Liver (tissue), 9 donors: ENCODE results near the gene ST3GAL2. TPM values are rescaled to one million over a fixed set of nuclear protein-coding genes. Genes with fewer than 3 reads are reported as not detected.

Source experiments
- DNase-seq: peaks from one replicate; pipeline ENCODE4 v3.0.0-alpha.2; 2017; ENCODE audit warnings: low spot score
- H3K27ac ChIP-seq, 2 donors: one replicate each; pipeline ENCODE4 v1.7.0; 2013; ENCODE audit warnings: inconsistent platforms in 2 of 2, low read length in 2 of 2, control low read depth in 1 of 2, low read depth in 1 of 2, mild to moderate bottlenecking in 1 of 2
- H3K27me3 ChIP-seq, 4 donors: one replicate each; pipeline versions ENCODE4 v1.6.1 to v1.7.0; 2013; ENCODE audit warnings: low read length in 3 of 4, inconsistent platforms in 1 of 4, mild to moderate bottlenecking in 1 of 4, moderate library complexity in 1 of 4; ENCODE audit not compliant: control insufficient read depth in 4 of 4, insufficient read depth in 4 of 4
- H3K36me3 ChIP-seq, 4 donors: one replicate each; pipeline versions ENCODE4 v1.6.1 to v1.7.0; 2013; ENCODE audit warnings: low read length in 3 of 4, mild to moderate bottlenecking in 3 of 4, low read depth in 1 of 4, moderate library complexity in 1 of 4; ENCODE audit not compliant: control insufficient read depth in 4 of 4, insufficient read depth in 3 of 4
- H3K4me1 ChIP-seq, 4 donors: one replicate each; pipeline versions ENCODE4 v1.6.1 to v1.7.0; 2013; ENCODE audit warnings: low read length in 3 of 4, mild to moderate bottlenecking in 3 of 4, moderate library complexity in 1 of 4; ENCODE audit not compliant: control insufficient read depth in 4 of 4, insufficient read depth in 4 of 4
- H3K4me3 ChIP-seq, 3 donors: one replicate each; pipeline versions ENCODE4 v1.6.1 to v1.7.0; 2013; ENCODE audit warnings: low read length in 3 of 3, control low read depth in 1 of 3, low read depth in 1 of 3, mild to moderate bottlenecking in 1 of 3
- H3K9ac ChIP-seq, 2 donors: one replicate each; pipeline ENCODE4 v1.7.0; 2013; ENCODE audit warnings: low read length in 2 of 2, mild to moderate bottlenecking in 2 of 2, moderate library complexity in 2 of 2, control low read depth in 1 of 2, low read depth in 1 of 2
- H3K9me3 ChIP-seq, 4 donors: one replicate each; pipeline versions ENCODE4 v1.6.1 to v1.7.0; 2013; ENCODE audit warnings: low read length in 3 of 4; ENCODE audit not compliant: control insufficient read depth in 4 of 4
- EGR1 ChIP-seq, 2 donors: IDR thresholded peaks; 2 replicates each; pipeline ENCODE4 v1.6.1; 2016 to 2018; ENCODE audit warnings: antibody characterized with exemption in 2 of 2, low read depth in 2 of 2
- FOXA2 ChIP-seq: IDR thresholded peaks from 2 replicates; pipeline ENCODE4 v1.6.1; 2016; ENCODE audit warnings: antibody characterized with exemption
- HNF4A ChIP-seq, 2 donors: conservative IDR thresholded peaks; 2 replicates each; pipeline ENCODE4 v1.6.1; 2016; ENCODE audit warnings: antibody characterized with exemption in 2 of 2, mild to moderate bottlenecking in 2 of 2
- JUND ChIP-seq, 2 donors: IDR thresholded peaks; 2 replicates each; pipeline ENCODE4 v1.6.1; 2016; ENCODE audit warnings: antibody characterized with exemption in 2 of 2
- NR2F2 ChIP-seq: IDR thresholded peaks from 2 replicates; pipeline ENCODE4 v1.6.1; 2016; ENCODE audit warnings: antibody characterized with exemption
- RAD21 ChIP-seq, 2 donors: IDR thresholded peaks; 2 replicates each; pipeline ENCODE4 v1.6.1; 2016; ENCODE audit warnings: antibody characterized with exemption in 2 of 2, mild to moderate bottlenecking in 2 of 2
- REST ChIP-seq: IDR thresholded peaks from 2 replicates; pipeline ENCODE4 v1.6.1; 2016; ENCODE audit warnings: antibody characterized with exemption, mild to moderate bottlenecking
- RXRA ChIP-seq, 2 donors: IDR thresholded peaks; 2 replicates each; pipeline ENCODE4 v1.6.1; 2017 to 2018; ENCODE audit warnings: antibody characterized with exemption in 2 of 2, mild to moderate bottlenecking in 1 of 2
- SP1 ChIP-seq: IDR thresholded peaks from 2 replicates; pipeline ENCODE4 v1.6.1; 2018; ENCODE audit warnings: antibody characterized with exemption, mild to moderate bottlenecking
- YY1 ChIP-seq: IDR thresholded peaks from 2 replicates; pipeline ENCODE4 v1.6.1; 2016; ENCODE audit warnings: antibody characterized with exemption, mild to moderate bottlenecking
- WGBS: extraction: QIAGEN DNeasy Blood & Tissue Kit; methylation state at CpG from one replicate; pipeline ENCODE4 v1.1.7; 2013; 5-methylcytosine and 5-hydroxymethylcytosine counted together
- polyA plus RNA-seq, 2 donors: library from polyadenylated mRNA; stranded (reverse) in 1 of 2; unstranded in 1 of 2; fragments of 200-250 nt in 1 of 2; fragments of >200 nt in 1 of 2; fragmentation: Nextera tagmentation in 1 of 2; extraction: Ambion mirVana in 1 of 2; gene quantifications; one replicate each; pipeline versions ENCODE4 v1.2.1 to v1.2.3, GENCODE V29; 2013 to 2015
- total RNA-seq, 2 donors: library from RNA; depleted of rRNA; stranded (reverse); fragments of >200 nt; gene quantifications; one replicate each; pipeline ENCODE4 v1.2.3, GENCODE V29; 2014
- donor health status: healthy.
- donor health status: healthy.
- donor health status: healthy.
- donor health status: healthy.
- donor health status: healthy.

Gene ST3GAL2
- total and polyA plus RNA-seq, 4 donors, result 3.9 to 53.1 (median 12.9) TPM

GRCh38 chr16:70419384-70420327 is 19.2 kb downstream of the ST3GAL2 start:
- Histone ChIP-seq H3K4me3 (no peak overlapping the region), H3K27me3 (no peaks in the 10 kb centered on the region), H3K9ac (no peak overlapping the region), H3K4me1 (peaks cover 13 to 45% (median 28%) of the 10 kb centered on the region in 4 donors), H3K27ac (no peak overlapping the region), H3K9me3 (no peaks in the 10 kb centered on the region), H3K36me3 (no peaks in the 10 kb centered on the region)
- no peak for DNase-seq
- WGBS, result 41% methylated on average over 14 of the region's 14 CpGs
- peak; percentile 81 to 89 for TF ChIP-seq HNF4A (conservative IDR thresholded peaks at IDR 0.05)
- peak; percentile 16 for TF ChIP-seq SP1
- TF ChIP-seq RXRA (IDR thresholded peaks at IDR 0.05), result peak; percentile 19 to 67
- TF ChIP-seq JUND (IDR thresholded peaks at IDR 0.05), result peak in 1 of 2 donors; percentile 33
- peak; percentile 25 for TF ChIP-seq REST
- TF ChIP-seq EGR1 (IDR thresholded peaks at IDR 0.05; ENCODE audit: low read depth in 2 of 2), result no peak

- Histone ChIP-seq H3K4me3 (no peak overlapping the region), H3K36me3 (no peaks in the 10 kb centered on the region), H3K27ac (no peak overlapping the region), H3K4me1 (peaks cover 13 to 48% (median 31%) of the 10 kb centered on the region in 4 donors), H3K27me3 (no peaks in the 10 kb centered on the region), H3K9ac (no peak overlapping the region), H3K9me3 (no peaks in the 10 kb centered on the region)
- DNase-seq, result no peak
- WGBS, result 69% methylated on average over 5 of the region's 5 CpGs
- TF ChIP-seq RAD21 (IDR thresholded peaks at IDR 0.05), result no peak
- no peak for TF ChIP-seq FOXA2
- no peak for TF ChIP-seq NR2F2
- no peak for TF ChIP-seq SP1
- no peak for TF ChIP-seq YY1
- TF ChIP-seq REST, result no peak
Measured at GRCh38 chr16:70418993-70419318, 19.9 kb downstream of the ST3GAL2 start.
